Trophoblast cell (in vitro differentiated cells and primary cell): ENCODE measurements around the gene IGF1R.

Source experiments
- DNase-seq, 2 donors: peaks; one replicate each; pipeline ENCODE4 v3.0.0-alpha.2; 2016
- H2AFZ ChIP-seq: 2 replicates; pipeline ENCODE4 v1.6.1; 2013; ENCODE audit warnings: low read length, moderate library complexity, mild to moderate bottlenecking; ENCODE audit not compliant: insufficient read depth, poor library complexity
- H2AK5ac ChIP-seq: 2 replicates; pipeline ENCODE4 v1.6.1; 2013; ENCODE audit warnings: mild to moderate bottlenecking, low read length
- H2BK120ac ChIP-seq: 2 replicates; pipeline ENCODE4 v1.6.1; 2013; ENCODE audit warnings: low read length, mild to moderate bottlenecking, moderate library complexity; ENCODE audit not compliant: insufficient read depth, poor library complexity
- H2BK12ac ChIP-seq: 2 replicates; pipeline ENCODE4 v1.6.1; 2013; ENCODE audit warnings: mild to moderate bottlenecking, low read length, moderate library complexity
- H2BK5ac ChIP-seq: 2 replicates; pipeline ENCODE4 v1.6.1; 2013; ENCODE audit warnings: low read length, low read depth, moderate library complexity, mild to moderate bottlenecking; ENCODE audit not compliant: poor library complexity
- H3K14ac ChIP-seq: 2 replicates; pipeline ENCODE4 v1.6.1; 2013; ENCODE audit warnings: mild to moderate bottlenecking, low read length
- H3K18ac ChIP-seq: 2 replicates; pipeline ENCODE4 v1.6.1; 2013; ENCODE audit warnings: mild to moderate bottlenecking, low read length
- H3K23ac ChIP-seq: 2 replicates; pipeline ENCODE4 v1.6.1; 2013; ENCODE audit warnings: low read length
- H3K27ac ChIP-seq: 2 replicates; pipeline ENCODE4 v1.5.1; 2013; ENCODE audit warnings: low read depth, mild to moderate bottlenecking, inconsistent platforms, low read length, moderate library complexity
- H3K27me3 ChIP-seq: 2 replicates; pipeline ENCODE4 v1.6.1; 2013; ENCODE audit warnings: inconsistent platforms, mild to moderate bottlenecking, low read length, moderate library complexity; ENCODE audit not compliant: insufficient read depth
- H3K36me3 ChIP-seq, 2 experiments: 1 replicate in 1 of 2; 2 replicates in 1 of 2; pipeline ENCODE4 v1.6.1; 2013; ENCODE audit warnings: low read length in 2 of 2, mild to moderate bottlenecking in 2 of 2, moderate library complexity in 1 of 2; ENCODE audit not compliant: insufficient read depth in 2 of 2, control insufficient read depth in 1 of 2
- H3K4ac ChIP-seq: 2 replicates; pipeline ENCODE4 v1.6.1; 2013; ENCODE audit warnings: low read depth, mild to moderate bottlenecking, low read length, moderate library complexity
- H3K4me1 ChIP-seq, 2 experiments: 1 replicate in 1 of 2; 2 replicates in 1 of 2; pipeline ENCODE4 v1.6.1; 2013; ENCODE audit warnings: low read length in 2 of 2, mild to moderate bottlenecking in 2 of 2, moderate library complexity in 1 of 2; ENCODE audit not compliant: insufficient read depth in 2 of 2, control insufficient read depth in 1 of 2
- H3K4me2 ChIP-seq: 2 replicates; pipeline ENCODE4 v1.6.1; 2013; ENCODE audit warnings: inconsistent platforms, mild to moderate bottlenecking, low read length, moderate library complexity
- H3K4me3 ChIP-seq: 2 replicates; pipeline ENCODE4 v1.5.1; 2013; ENCODE audit warnings: mild to moderate bottlenecking, low read depth, low read length, inconsistent platforms
- H3K79me1 ChIP-seq: one replicate; pipeline ENCODE4 v1.6.1; 2013; ENCODE audit warnings: low read length
- H3K79me2 ChIP-seq: 2 replicates; pipeline ENCODE4 v1.6.1; 2013; ENCODE audit warnings: low read length, mild to moderate bottlenecking; ENCODE audit not compliant: control insufficient read depth, insufficient read depth, poor library complexity
- H3K9ac ChIP-seq: 2 replicates; pipeline ENCODE4 v1.6.1; 2013; ENCODE audit warnings: mild to moderate bottlenecking, low read length
- H3K9me3 ChIP-seq: 2 replicates; pipeline ENCODE4 v1.6.1; 2013; ENCODE audit warnings: low read depth, mild to moderate bottlenecking, control low read depth, inconsistent platforms, low read length; ENCODE audit not compliant: insufficient read depth
- H4K12ac ChIP-seq: 2 replicates; pipeline ENCODE4 v1.6.1; 2013; ENCODE audit warnings: low read depth, mild to moderate bottlenecking, low read length, moderate library complexity
- H4K8ac ChIP-seq: 2 replicates; pipeline ENCODE4 v1.6.1; 2013; ENCODE audit warnings: low read depth, mild to moderate bottlenecking, low read length, moderate library complexity
- H4K91ac ChIP-seq: one replicate; pipeline ENCODE4 v1.6.1; 2013; ENCODE audit warnings: low read depth, mild to moderate bottlenecking, low read length, moderate library complexity
- WGBS: extraction: QIAGEN DNeasy Blood & Tissue Kit; methylation state at CpG from one replicate; pipeline ENCODE4 v1.1.7; 2013; ENCODE audit warnings: missing lambda C conversion rate; ENCODE audit not compliant: insufficient read length, insufficient coverage; ENCODE audit errors: extremely low coverage; 5-methylcytosine and 5-hydroxymethylcytosine counted together

The IGF1R gene

DNA sequence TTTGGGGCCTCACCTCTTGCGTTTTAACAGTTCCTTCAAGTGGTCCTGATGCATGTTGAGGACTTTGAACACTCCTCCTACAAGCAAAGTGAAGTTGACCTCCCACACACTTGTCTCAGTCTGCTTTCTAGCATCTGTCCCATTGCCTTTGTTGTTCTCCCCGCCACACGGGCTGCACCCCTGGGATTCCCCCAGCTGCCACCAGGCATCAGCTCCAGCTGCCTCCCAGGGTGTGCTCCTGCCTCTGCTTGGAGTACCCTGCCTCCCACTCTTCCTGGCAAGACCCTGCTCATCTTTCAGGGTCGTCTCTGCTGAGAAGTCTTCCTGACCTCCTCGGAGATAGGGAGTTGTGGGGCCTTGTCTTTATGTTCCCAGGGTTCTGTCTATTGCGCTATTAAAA is 52.2 kb downstream of the IGF1R start:
- Histone ChIP-seq H2BK5ac (no peak overlapping the region), H4K8ac (no peak overlapping the region), H3K4ac (peak overlapping the region; percentile 89), H3K27ac (no peak overlapping the region), H3K4me3 (peak overlapping the region; percentile 49), H4K91ac (no peak overlapping the region), H3K79me1 (no peaks in the 10 kb centered on the region), H3K36me3 (no peaks in the 10 kb centered on the region), H3K4me2 (no peak overlapping the region), H2AFZ (no peak overlapping the region), H3K14ac (no peak overlapping the region), H3K27me3 (no peaks in the 10 kb centered on the region), H2BK120ac (no peak overlapping the region), H2BK12ac (no peak overlapping the region), H3K9me3 (no peaks in the 10 kb centered on the region), H2AK5ac (no peak overlapping the region), H3K9ac (no peak overlapping the region), H3K18ac (peak overlapping the region; percentile 52), H3K23ac (no peak overlapping the region), H4K12ac (no peak overlapping the region), H3K4me1 (peaks cover 6 to 20% of the 10 kb centered on the region in 2 experiments), H3K79me2 (peaks cover 33% of the 10 kb centered on the region)
- no peak for DNase-seq
- WGBS = no CpG with 5 or more reads among the region's 6 CpGs

- Histone ChIP-seq H3K18ac (no peak overlapping the region), H3K9ac (no peak overlapping the region), H4K12ac (no peak overlapping the region), H3K36me3 (peaks cover 8 to 11% of the 10 kb centered on the region in 2 experiments), H4K8ac (no peak overlapping the region), H3K9me3 (no peaks in the 10 kb centered on the region), H2BK120ac (no peak overlapping the region), H3K79me1 (no peaks in the 10 kb centered on the region), H2BK12ac (no peak overlapping the region), H3K4me2 (no peak overlapping the region), H3K14ac (no peak overlapping the region), H3K79me2 (peaks cover 26% of the 10 kb centered on the region), H3K4ac (peak overlapping the region; percentile 65), H2AFZ (no peak overlapping the region), H3K27ac (no peak overlapping the region), H3K4me1 (peaks cover 18 to 31% of the 10 kb centered on the region in 2 experiments), H4K91ac (no peak overlapping the region), H3K23ac (no peak overlapping the region), H3K27me3 (no peaks in the 10 kb centered on the region), H2BK5ac (no peak overlapping the region), H3K4me3 (no peak overlapping the region), H2AK5ac (no peak overlapping the region)
- WGBS = no CpG with 5 or more reads among the region's 6 CpGs
- DNase-seq = no peak
These were observed 54.9 kb downstream of the IGF1R start for GRCh38 chr15:98703126-98703685.

DNA sequence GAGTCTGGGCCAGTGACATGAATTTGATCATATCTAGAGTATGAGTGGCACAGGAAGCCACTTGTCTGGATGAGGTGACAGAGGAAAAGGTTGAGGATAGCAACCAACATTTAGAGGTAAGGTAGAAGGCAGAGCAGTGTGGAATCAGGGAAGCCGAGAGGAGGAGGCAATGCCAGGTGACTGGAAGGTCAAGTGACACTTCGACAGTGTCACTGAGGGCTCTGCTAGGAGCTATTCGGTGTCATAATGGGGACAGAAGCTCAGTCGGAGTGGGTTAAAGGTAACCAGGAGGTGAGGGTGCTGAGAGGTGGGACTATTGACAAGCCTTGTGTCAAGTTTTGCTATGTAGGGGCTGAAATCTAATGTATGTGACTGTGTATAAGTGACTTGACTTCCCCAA is 56.7 kb downstream of the IGF1R start:
- no peak overlapping the region for H2BK12ac ChIP-seq
- H2BK5ac ChIP-seq = no peak overlapping the region
- no peak for DNase-seq
- no peak overlapping the region for H4K12ac ChIP-seq
- no peak overlapping the region for H4K8ac ChIP-seq
- H3K23ac ChIP-seq = no peak overlapping the region
- peaks cover 20 to 35% of the 10 kb centered on the region in 2 experiments for H3K4me1 ChIP-seq
- H3K4me2 ChIP-seq = no peak overlapping the region
- H2BK120ac ChIP-seq = no peak overlapping the region
- WGBS = no CpG with 5 or more reads among the region's 4 CpGs
- no peaks in the 10 kb centered on the region for H3K9me3 ChIP-seq
- no peaks in the 10 kb centered on the region for H3K79me1 ChIP-seq
- H2AK5ac ChIP-seq = no peak overlapping the region
- no peak overlapping the region for H3K14ac ChIP-seq
- H3K18ac ChIP-seq = no peak overlapping the region
- H3K27me3 ChIP-seq = no peaks in the 10 kb centered on the region
- H3K27ac ChIP-seq = no peak overlapping the region
- no peak overlapping the region for H4K91ac ChIP-seq
- H3K79me2 ChIP-seq = peaks cover 27% of the 10 kb centered on the region
- peak overlapping the region; percentile 31 for H3K9ac ChIP-seq
- no peak overlapping the region for H2AFZ ChIP-seq
- H3K4ac ChIP-seq = peak overlapping the region; percentile 3
- H3K4me3 ChIP-seq = no peak overlapping the region
- peaks cover 9 to 11% of the 10 kb centered on the region in 2 experiments for H3K36me3 ChIP-seq

DNA sequence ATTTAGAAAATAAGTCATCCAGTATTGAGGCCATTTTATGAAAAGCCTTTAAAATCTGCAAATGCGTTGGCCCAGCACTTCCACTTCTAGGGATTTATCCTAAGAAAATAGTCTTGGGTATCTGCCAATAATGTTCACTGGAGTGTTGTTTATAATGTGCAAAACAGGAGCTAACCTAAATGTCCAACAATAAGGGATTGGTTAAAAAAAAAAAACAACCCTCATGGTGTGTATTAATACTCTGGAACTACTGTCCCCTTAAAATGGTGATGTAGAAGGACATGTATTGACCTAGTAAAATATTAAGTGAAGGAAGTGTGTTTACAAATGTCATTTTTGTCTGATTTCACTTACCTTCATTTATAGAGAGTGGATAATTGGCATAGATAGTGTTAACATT is 58.0 kb downstream of the IGF1R start:
- WGBS = no CpG with 5 or more reads among the region's 1 CpG
- Histone ChIP-seq H3K4me2 (no peak overlapping the region), H3K23ac (no peak overlapping the region), H3K79me1 (no peaks in the 10 kb centered on the region), H4K91ac (no peak overlapping the region), H4K12ac (no peak overlapping the region), H3K4me3 (no peak overlapping the region), H2AFZ (no peak overlapping the region), H3K4ac (no peak overlapping the region), H2BK120ac (no peak overlapping the region), H2BK5ac (no peak overlapping the region), H2AK5ac (no peak overlapping the region), H3K79me2 (peaks cover 29% of the 10 kb centered on the region), H3K27ac (no peak overlapping the region), H4K8ac (no peak overlapping the region), H3K4me1 (peaks cover 20 to 30% of the 10 kb centered on the region in 2 experiments), H3K18ac (no peak overlapping the region), H3K27me3 (no peaks in the 10 kb centered on the region), H3K36me3 (peaks cover 9 to 12% of the 10 kb centered on the region in 2 experiments), H2BK12ac (no peak overlapping the region), H3K9me3 (no peaks in the 10 kb centered on the region), H3K9ac (no peak overlapping the region), H3K14ac (no peak overlapping the region)
- DNase-seq = no peak
